Heart left ventricle (tissue), 13 donors: Measurements from ENCODE around the gene ACVR1.

Experiments
- POLR2A ChIP-seq, 2 donors: fragments of 450-650 bp; IDR thresholded peaks; one replicate each; pipeline ENCODE4 v1.6.1; 2017; ENCODE audit warnings: antibody characterized with exemption in 2 of 2, mild to moderate bottlenecking in 2 of 2, moderate library complexity in 2 of 2
- TF ChIP-seq, protein P1 (sequence below), 12 donors: fragments of 200-600 bp; sonication (generic) in 4 of 12; IDR thresholded peaks; one replicate each; pipeline versions ENCODE4 v1.5.0 to v1.8.0; 2018 to 2022; ENCODE audit warnings: antibody characterized with exemption in 12 of 12, mild to moderate bottlenecking in 5 of 12
- donor health status: ischemic (EF 13 %, LVEDD 7.1; RV severe dilation, severe dysfunction).
- donor health status: DM: no; HTN: yes; CAD: no.
- donor health status: DM: no; HTN: no; CAD: no.
- donor health status: ischemic (EF 25% LVEDD 6.9; RV normal size, moderate dysfunction).
- donor health status: ischemic (EF 25% LVEDD 5.7; RV mildly dilated, moderate dysfunction).
- donor health status: ischemic (EF 35%, LVEDD 5.7; RV mildly dilated, moderate dysfunction).
- donor health status: nonischemic (EF 11% LVEDD 7.7; RV severe dilation, severe dysfunction).
- donor health status: DM: yes; HTN: yes; CAD: no.
- donor health status: PGD.
- donor health status: ischemic (EF 29% LVEDD 5.4; RV normal size, mild dysfunction).
- donor health status: nonischemic (EF 23%, LVEDD 6.1; RV moderate dilation, normal function).

DNA sequence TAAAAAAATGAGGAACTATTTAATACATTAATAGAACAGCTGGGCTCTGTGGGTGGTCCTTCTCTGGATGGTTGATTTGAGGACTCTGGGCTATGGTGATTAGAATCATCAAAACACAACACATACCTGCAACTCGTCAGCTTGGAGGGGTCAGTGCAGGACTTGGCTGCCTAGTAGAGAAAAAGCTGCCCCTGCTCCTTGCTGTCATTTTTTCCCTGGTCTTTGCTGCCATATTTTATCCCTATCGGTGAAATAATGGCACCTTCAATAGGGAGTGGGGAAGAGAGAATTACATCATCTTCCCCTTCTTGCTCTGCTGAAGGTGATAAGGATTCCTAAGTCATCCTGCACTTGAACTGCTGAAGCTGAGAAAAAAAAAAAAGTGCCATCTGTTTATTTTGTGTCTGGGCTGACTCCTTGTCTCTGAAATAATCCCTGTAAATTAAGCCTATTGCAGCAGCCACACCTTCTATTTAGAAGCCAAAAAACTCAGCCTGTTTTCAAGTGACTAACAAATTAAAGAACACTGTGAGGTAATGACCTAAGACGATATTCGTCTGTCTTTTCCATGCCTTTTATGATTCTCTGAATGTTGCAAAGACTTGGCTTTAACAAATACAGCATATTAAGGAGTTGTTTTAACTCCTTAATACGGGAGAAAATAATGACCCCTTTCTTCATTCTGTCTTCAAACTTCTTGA lies 89.3 kb downstream of the ACVR1 start:
- TF ChIP-seq, protein P1, sequence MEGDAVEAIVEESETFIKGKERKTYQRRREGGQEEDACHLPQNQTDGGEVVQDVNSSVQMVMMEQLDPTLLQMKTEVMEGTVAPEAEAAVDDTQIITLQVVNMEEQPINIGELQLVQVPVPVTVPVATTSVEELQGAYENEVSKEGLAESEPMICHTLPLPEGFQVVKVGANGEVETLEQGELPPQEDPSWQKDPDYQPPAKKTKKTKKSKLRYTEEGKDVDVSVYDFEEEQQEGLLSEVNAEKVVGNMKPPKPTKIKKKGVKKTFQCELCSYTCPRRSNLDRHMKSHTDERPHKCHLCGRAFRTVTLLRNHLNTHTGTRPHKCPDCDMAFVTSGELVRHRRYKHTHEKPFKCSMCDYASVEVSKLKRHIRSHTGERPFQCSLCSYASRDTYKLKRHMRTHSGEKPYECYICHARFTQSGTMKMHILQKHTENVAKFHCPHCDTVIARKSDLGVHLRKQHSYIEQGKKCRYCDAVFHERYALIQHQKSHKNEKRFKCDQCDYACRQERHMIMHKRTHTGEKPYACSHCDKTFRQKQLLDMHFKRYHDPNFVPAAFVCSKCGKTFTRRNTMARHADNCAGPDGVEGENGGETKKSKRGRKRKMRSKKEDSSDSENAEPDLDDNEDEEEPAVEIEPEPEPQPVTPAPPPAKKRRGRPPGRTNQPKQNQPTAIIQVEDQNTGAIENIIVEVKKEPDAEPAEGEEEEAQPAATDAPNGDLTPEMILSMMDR (IDR thresholded peaks at IDR 0.05), result no peak
- no peak for TF ChIP-seq POLR2A (IDR thresholded peaks at IDR 0.05)
